Vagina (tissue), 2 donors: ENCODE results near the gene PHAF1.

Experiments
- POLR2A ChIP-seq, 2 donors: fragments of 450-650 bp; IDR thresholded peaks; one replicate each; pipeline ENCODE4 v1.6.1; 2017; ENCODE audit warnings: antibody characterized with exemption in 2 of 2, mild to moderate bottlenecking in 2 of 2, moderate library complexity in 2 of 2
- POLR2AphosphoS5 ChIP-seq, 2 donors: sonication (generic); formaldehyde crosslinking; IDR thresholded peaks; one replicate each; pipeline ENCODE4 v1.9.0; 2017; ENCODE audit warnings: antibody characterized with exemption in 2 of 2, mild to moderate bottlenecking in 2 of 2, low read depth in 1 of 2; ENCODE audit not compliant: insufficient read depth in 1 of 2
- TF ChIP-seq, protein P1 (sequence below), 3 experiments: fragments of 450-650 bp in 2 of 3; fragments of 200-600 bp in 1 of 3; sonication (generic) in 1 of 3; IDR thresholded peaks; one replicate each; pipeline ENCODE4 v1.5.1; 2017 to 2019; ENCODE audit warnings: antibody characterized with exemption in 3 of 3, mild to moderate bottlenecking in 2 of 3, moderate library complexity in 2 of 3

DNA sequence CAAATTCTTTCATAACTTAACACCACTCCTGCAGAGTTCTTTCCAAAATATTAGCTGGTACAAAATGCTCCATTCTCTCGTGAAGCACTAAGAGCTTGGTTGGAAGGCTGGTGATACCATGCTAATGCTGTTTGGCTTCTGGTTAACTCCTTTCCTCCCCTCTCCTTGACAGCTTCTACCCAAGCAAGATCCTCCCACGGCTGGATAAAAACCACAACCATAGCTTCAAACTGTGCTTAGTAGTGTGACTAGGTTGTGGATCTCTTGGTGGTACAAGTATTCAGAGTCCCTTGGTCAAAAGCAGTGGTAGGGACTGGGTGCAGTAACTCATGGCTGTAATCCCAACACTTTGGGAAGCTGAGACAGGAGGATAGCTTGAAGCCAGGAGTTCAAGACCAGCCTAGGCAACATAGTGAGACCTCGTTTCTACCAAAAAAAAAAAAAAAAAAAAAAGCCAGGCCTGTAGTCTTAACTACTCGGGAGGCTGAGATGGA is 2.3 kb downstream of the PHAF1 start:
- TF ChIP-seq, protein P1, sequence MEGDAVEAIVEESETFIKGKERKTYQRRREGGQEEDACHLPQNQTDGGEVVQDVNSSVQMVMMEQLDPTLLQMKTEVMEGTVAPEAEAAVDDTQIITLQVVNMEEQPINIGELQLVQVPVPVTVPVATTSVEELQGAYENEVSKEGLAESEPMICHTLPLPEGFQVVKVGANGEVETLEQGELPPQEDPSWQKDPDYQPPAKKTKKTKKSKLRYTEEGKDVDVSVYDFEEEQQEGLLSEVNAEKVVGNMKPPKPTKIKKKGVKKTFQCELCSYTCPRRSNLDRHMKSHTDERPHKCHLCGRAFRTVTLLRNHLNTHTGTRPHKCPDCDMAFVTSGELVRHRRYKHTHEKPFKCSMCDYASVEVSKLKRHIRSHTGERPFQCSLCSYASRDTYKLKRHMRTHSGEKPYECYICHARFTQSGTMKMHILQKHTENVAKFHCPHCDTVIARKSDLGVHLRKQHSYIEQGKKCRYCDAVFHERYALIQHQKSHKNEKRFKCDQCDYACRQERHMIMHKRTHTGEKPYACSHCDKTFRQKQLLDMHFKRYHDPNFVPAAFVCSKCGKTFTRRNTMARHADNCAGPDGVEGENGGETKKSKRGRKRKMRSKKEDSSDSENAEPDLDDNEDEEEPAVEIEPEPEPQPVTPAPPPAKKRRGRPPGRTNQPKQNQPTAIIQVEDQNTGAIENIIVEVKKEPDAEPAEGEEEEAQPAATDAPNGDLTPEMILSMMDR (IDR thresholded peaks at IDR 0.05), result no peak
- TF ChIP-seq POLR2A (IDR thresholded peaks at IDR 0.05) (no peak), POLR2AphosphoS5 (IDR thresholded peaks at IDR 0.05; ENCODE audit: insufficient read depth in 1 of 2, low read depth in 1 of 2) (no peak)
